HUES48 (cell line): ENCODE measurements around the gene UROS.

Experiments used
- H3K27ac ChIP-seq: one replicate; pipeline ENCODE4 v1.7.0; 2013; ENCODE audit warnings: low read depth, low read length, inconsistent platforms
- H3K27me3 ChIP-seq: 2 replicates; pipeline ENCODE4 v1.6.1; 2013; ENCODE audit warnings: mild to moderate bottlenecking, low read length; ENCODE audit not compliant: control insufficient read depth, insufficient read depth
- H3K36me3 ChIP-seq: 2 replicates; pipeline ENCODE4 v1.6.1; 2013; ENCODE audit warnings: low read length; ENCODE audit not compliant: control insufficient read depth, insufficient read depth
- H3K4me1 ChIP-seq: 2 replicates; pipeline ENCODE4 v1.6.1; 2013; ENCODE audit warnings: mild to moderate bottlenecking, low read length; ENCODE audit not compliant: control insufficient read depth, insufficient read depth
- H3K4me3 ChIP-seq: 2 replicates; pipeline ENCODE4 v1.5.1; 2013; ENCODE audit warnings: mild to moderate bottlenecking, low read depth, low read length
- H3K9ac ChIP-seq: 2 replicates; pipeline ENCODE4 v1.6.1; 2013; ENCODE audit warnings: mild to moderate bottlenecking, low read depth, low read length, moderate library complexity
- H3K9me3 ChIP-seq: 2 replicates; pipeline ENCODE4 v1.6.1; 2013; ENCODE audit warnings: low read length; ENCODE audit not compliant: control insufficient read depth, insufficient read depth

The UROS gene

DNA sequence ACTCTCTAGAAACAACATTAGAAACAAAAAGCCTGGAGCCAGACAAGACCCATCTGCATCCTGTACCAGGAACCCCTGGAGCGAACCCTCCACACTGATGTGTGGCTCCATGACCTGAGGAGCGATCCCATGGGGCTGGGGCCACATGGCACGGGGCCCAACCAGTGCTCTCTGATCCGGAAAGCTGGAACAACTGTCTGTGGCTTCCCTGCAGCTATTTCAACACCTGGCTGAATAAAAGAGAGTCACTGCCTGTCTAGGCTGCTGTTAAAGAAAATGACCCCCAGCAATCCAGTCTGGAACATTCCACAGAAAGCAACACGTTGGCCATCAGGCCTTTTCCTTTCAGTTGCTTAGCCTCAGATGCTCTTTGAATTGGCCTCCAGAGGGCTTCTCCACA lies 20.9 kb downstream of the UROS start:
- Histone ChIP-seq H3K4me1 (no peaks in the 10 kb centered on the region), H3K36me3 (peaks cover 58% of the 10 kb centered on the region), H3K27ac (no peak overlapping the region), H3K27me3 (no peaks in the 10 kb centered on the region), H3K4me3 (no peak overlapping the region), H3K9ac (no peak overlapping the region), H3K9me3 (no peaks in the 10 kb centered on the region)

DNA sequence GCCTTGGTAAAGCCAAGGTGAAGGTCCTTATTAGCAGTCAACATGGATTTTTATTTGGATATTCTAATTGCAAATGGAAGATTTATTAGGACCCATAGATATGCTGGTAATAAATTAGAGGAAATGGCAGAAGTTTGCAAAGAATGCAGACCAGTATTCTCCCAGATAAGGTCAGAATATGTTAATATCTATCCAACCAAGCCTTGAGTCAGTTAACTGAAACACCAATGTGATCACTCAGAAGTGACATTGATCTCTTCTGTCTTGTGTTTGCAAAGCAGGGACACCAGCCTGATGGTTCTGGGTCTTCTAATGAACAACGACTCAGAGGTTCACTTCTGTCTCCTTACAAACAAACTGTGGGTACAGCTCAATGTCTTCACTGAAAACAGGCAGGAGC lies 21.5 kb downstream of the UROS start:
- Histone ChIP-seq H3K4me1 (no peaks in the 10 kb centered on the region), H3K27ac (no peak overlapping the region), H3K4me3 (no peak overlapping the region), H3K9me3 (no peaks in the 10 kb centered on the region), H3K36me3 (peaks cover 55% of the 10 kb centered on the region), H3K9ac (no peak overlapping the region), H3K27me3 (no peaks in the 10 kb centered on the region)

DNA sequence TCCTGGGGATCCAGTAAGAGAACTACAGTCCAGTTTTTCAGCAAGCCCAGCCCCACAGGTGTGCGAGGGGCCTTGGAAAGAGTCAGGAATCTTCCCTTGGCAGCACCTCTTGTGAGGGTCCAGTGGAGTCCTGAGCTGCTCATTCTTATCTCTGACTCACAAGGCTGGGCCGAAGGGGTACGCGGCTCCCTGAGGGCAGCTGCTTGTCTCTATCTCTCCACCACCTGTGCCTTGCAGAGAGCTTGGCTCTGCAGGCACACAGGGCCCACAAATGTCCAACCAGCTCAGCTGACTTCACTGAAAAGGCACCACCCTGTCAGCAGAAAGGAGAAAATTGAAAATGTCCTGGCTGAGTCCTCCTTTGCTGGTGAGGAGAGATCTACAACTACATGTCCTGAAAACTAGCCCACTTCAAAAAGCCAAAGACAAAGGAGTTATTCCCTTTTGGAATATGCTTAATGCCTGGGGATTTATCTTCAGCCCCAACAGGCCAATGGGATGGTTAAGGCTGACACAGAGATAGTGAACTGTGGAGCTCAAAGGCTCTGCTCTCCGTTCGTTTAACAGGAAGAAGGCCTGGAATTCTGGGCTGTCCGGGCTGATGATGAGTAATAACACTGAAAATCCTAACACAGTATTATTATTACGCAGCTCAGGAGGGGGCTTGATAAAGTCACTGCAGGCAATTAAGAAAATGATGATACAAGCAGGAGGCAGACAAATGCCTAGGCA lies 23.4 kb downstream of the UROS start:
- Histone ChIP-seq H3K4me3 (no peak overlapping the region), H3K9ac (no peak overlapping the region), H3K27me3 (no peaks in the 10 kb centered on the region), H3K4me1 (no peaks in the 10 kb centered on the region), H3K36me3 (peaks cover 53% of the 10 kb centered on the region), H3K27ac (no peak overlapping the region), H3K9me3 (no peaks in the 10 kb centered on the region)

DNA sequence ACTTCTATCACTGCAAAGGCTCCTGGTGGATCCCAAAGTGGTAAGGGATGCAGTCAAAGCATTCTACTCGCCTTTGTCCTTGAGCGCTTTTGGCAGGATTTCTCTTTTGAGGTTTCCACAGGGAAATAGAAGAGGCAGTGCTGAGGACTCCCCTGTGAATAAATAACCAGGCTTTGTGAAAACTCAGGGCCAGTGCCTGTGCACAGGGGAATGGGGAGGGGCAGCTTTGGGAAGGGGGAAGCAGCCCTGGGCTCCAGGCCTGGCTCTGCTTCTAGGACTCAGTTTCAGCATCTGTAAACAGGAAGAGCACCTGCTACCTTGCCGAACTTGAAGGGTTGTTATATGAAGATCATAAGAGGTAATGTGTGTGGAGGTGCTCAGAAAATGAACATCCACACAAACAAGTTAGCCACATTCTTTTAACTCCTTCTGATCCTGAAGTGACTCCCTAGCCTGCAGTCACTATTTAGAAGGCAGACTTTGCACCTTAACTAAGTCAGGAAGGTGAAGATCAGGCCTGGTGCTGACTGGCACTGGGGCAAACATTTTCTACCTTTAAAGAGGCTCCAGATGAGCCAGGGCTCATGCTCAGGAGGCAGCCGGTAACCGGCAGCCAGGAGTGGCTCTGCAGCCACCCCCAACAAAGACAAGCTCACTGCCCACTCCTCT lies 24.9 kb downstream of the UROS start:
- Histone ChIP-seq H3K27me3 (no peaks in the 10 kb centered on the region), H3K4me1 (no peaks in the 10 kb centered on the region), H3K4me3 (no peak overlapping the region), H3K27ac (no peak overlapping the region), H3K9me3 (no peaks in the 10 kb centered on the region), H3K9ac (no peak overlapping the region), H3K36me3 (peaks cover 62% of the 10 kb centered on the region)

DNA sequence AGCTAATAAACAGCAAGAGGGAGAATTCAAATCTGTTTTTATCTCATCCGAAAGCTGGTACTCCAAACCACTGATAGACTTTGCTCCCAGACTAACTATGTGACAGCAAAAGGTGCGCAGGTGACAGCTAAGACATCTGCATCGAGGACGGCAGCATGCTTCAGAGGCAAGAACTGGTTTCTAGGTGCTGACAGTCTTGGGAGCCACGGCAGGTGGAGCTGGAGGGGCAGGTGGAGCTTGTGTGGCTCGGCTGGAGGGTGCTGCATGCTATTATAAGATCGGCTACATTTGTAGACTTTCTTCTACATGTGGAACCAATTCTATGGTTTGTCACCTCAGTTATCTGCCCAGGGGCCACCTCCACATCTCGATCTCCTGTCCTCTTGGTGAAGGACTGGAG lies 25.6 kb downstream of the UROS start:
- Histone ChIP-seq H3K27me3 (no peaks in the 10 kb centered on the region), H3K9ac (no peak overlapping the region), H3K4me1 (no peaks in the 10 kb centered on the region)

DNA sequence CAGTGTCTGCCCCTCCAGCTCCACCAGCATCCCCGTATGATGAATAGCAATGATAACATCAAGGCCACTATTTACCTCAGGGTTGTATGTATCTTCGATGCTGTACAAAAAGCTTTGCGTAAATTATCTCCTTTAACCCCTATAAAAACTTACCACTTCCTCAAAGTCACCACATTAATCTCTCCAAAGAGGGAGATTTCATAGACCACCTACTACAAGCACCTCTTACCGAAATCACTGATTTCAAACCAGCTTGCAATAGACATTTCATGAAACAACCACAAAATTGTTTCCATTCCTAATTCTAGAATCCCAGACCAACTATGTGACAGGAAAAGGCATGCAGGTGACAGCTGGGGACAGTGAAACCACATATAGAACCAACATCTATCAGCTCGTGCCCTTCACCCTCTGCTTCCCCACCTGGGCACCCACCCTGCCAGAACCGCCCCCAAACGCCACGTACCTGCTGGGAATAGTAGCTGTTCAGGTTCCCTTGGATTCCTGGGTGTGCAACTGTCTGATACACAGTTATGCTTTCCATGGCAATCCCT lies 27.3 kb downstream of the UROS start:
- Histone ChIP-seq H3K9me3 (no peaks in the 10 kb centered on the region), H3K4me3 (no peak overlapping the region), H3K4me1 (no peaks in the 10 kb centered on the region), H3K9ac (no peak overlapping the region), H3K27me3 (no peaks in the 10 kb centered on the region), H3K36me3 (peaks cover 55% of the 10 kb centered on the region), H3K27ac (no peak overlapping the region)

More for the DNA sequence above, 25.6 kb downstream of the UROS start:
- Histone ChIP-seq H3K4me3 (no peak overlapping the region), H3K9me3 (no peaks in the 10 kb centered on the region), H3K27ac (no peak overlapping the region), H3K36me3 (peaks cover 59% of the 10 kb centered on the region)

DNA sequence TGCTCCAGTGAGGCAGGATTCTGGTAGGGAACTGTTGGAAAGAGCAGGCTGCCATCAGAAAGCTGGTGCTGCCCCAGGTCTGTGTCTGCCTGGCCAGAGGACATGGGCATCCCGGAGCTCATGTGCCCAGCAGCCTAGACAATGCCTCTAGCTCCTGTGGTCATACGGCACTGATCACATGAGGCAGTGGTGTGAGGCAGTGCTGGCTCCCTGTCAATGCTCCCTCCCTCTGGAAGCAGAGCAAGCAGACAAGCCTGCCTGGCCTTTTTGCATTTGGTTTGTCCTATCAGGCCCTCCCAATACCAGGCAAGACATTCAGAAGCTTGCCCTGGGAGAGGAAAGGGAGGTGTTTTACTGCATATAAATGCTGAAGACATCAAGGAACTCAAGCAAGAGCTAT lies 27.9 kb downstream of the UROS start:
- Histone ChIP-seq H3K4me3 (no peak overlapping the region), H3K4me1 (no peaks in the 10 kb centered on the region), H3K27me3 (no peaks in the 10 kb centered on the region), H3K9ac (no peak overlapping the region), H3K9me3 (no peaks in the 10 kb centered on the region), H3K27ac (no peak overlapping the region), H3K36me3 (peaks cover 55% of the 10 kb centered on the region)

DNA sequence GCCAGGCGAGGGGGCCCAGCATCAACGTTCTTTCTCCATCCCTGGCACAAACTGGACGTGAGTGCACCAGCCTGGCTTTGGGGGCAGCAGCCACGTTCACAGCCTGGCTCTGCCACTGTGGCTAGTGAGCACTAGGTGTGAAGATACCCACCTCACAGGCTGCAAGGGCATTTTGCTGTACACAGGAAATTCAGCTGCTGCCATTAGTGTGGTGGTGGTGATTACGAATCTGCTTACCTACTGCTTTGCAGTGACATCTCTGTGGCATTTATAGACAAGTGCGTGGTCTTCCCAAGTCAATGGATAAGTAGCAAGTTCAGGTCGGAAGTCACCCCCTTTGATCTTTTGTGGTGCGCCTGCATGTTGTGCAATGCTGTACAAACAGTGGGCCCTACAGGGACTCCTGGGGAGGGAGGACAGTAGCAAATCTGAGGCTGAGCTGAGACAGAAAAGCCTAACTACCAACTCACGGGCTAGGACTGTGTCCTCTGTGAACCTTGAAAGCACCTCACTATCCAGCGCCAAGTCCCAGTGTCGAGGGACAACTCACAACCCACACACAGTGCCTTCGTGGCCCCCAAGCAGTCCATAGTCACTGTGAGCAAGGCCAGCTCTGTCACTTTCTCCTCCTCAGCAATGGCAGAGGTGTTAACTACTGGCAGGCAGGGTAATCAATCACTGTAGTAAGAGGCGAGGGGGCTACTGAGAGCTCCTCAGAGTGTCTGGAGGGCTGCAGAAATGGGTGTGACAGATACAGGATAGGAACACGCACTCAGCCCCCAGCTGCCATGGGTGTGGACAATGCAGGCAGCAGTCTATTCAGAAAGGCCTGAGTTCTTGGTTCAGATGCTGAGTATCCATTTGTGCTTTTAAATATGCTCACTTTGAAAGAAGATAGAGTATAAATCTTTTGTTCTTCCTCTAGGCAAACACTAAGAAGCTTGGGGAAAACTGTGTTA lies 30.4 kb downstream of the UROS start:
- Histone ChIP-seq H3K4me3 (no peak overlapping the region), H3K27ac (no peak overlapping the region), H3K9ac (no peak overlapping the region), H3K36me3 (peaks cover 62% of the 10 kb centered on the region), H3K4me1 (no peaks in the 10 kb centered on the region), H3K27me3 (no peaks in the 10 kb centered on the region), H3K9me3 (no peaks in the 10 kb centered on the region)

DNA sequence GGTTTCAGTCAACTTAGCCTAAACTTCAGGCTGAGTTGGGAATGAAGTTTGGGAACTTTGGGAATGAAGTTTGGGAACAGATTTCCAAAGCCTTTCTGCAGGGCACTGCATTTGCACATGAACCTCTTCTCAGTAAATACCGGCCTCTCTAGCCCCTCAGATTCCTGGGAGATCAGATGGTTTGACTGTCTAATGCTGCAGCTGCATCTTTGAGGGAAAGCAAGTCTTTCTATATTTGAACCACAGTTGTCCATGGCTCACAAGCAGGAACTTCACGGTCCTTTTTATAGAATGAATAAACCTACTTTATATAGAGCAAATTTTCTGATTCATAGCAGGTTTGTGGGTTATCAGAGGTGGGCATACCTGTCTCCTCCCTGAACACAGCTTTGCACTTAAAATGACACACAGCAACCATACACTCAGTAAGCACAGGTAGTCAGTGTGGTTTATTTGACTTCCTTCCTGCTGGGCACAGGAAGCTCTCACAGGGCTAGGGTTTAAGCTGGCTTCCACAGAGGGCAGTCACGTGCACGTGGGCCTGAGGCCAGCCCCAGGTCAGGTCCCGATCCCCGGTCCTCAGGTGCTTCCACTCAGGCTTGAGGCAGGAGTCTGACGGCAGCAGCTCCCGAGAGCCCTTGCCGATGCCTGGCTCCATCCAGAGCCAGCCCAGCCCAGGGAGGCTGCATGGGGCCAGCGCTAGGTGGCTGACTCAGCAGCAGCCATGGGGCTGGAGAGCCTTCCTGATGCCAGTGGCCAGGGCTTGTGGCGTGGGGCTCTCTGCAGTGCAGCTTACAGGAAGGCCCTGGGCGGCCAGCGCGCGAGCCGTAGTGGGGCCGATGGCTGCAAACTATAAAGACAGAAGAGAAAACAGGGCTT lies 34.7 kb downstream of the UROS start:
- Histone ChIP-seq H3K4me1 (no peaks in the 10 kb centered on the region), H3K27me3 (no peaks in the 10 kb centered on the region), H3K9ac (no peak overlapping the region), H3K36me3 (peaks cover 26% of the 10 kb centered on the region), H3K9me3 (no peaks in the 10 kb centered on the region), H3K27ac (no peak overlapping the region), H3K4me3 (no peak overlapping the region)

DNA sequence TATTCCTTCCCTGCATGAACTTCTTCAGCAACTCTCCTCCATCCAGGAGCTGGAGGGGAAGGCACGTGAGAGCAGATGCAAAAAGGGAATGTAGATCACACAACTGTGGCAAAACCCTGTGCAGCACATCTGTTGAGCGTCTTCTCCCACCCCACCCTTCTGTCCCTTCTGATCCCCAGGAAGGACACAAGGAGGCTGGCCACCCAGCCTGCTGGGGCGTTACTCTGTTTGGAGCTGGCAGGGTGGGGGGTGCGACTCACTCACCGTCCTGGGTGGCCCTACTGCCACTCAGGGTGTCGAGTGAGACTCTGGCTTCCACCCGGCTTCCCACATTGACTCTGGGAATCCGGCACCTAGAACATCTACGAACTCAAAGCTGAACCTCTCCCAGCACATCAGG lies 37.3 kb downstream of the UROS start:
- H3K9me3 ChIP-seq: no peaks in the 10 kb centered on the region
- no peaks in the 10 kb centered on the region for H3K27me3 ChIP-seq
- no peak overlapping the region for H3K27ac ChIP-seq
- no peak overlapping the region for H3K4me3 ChIP-seq
- H3K36me3 ChIP-seq: peaks cover 10% of the 10 kb centered on the region
- no peak overlapping the region for H3K9ac ChIP-seq
- H3K4me1 ChIP-seq: no peaks in the 10 kb centered on the region
